K562 (cell line): ENCODE data around the gene CBY3. TPM values are rescaled to one million over a fixed set of nuclear protein-coding genes. Genes with fewer than 3 reads are reported as not detected.

ENCODE experiments used
- ASH1L ChIP-seq: fragments of 450-650 bp; IDR thresholded peaks from 2 replicates; pipeline ENCODE4 v1.6.1; 2018; ENCODE audit warnings: borderline replicate concordance, mild to moderate bottlenecking, low read depth; ENCODE audit not compliant: partially characterized antibody
- EHMT2 ChIP-seq: fragments of 450-650 bp; IDR thresholded peaks from 2 replicates; pipeline ENCODE4 v1.6.1; 2018; ENCODE audit warnings: antibody characterized with exemption
- ELK1 ChIP-seq: sonication (generic); formaldehyde crosslinking; IDR thresholded peaks from 2 replicates; pipeline ENCODE4 v1.8.1; 2022; ENCODE audit warnings: missing genetic modification reagents
- EWSR1 ChIP-seq: fragments of 450-650 bp; IDR thresholded peaks from 2 replicates; pipeline ENCODE4 v1.6.1; 2018; ENCODE audit warnings: borderline replicate concordance, mild to moderate bottlenecking, low read depth, moderate library complexity; ENCODE audit not compliant: partially characterized antibody
- FOXA3 ChIP-seq, 2 experiments: fragments of 450-650 bp in 1 of 2; sonication (generic) in 1 of 2; formaldehyde crosslinking; IDR thresholded peaks in 1 of 2; conservative IDR thresholded peaks in 1 of 2; 2 replicates each; pipeline versions ENCODE4 v1.4.0 to v1.8.0; 2020 to 2022; ENCODE audit warnings: mild to moderate bottlenecking in 2 of 2, missing genetic modification reagents in 1 of 2
- FOXO4 ChIP-seq: fragments of 450-650 bp; formaldehyde crosslinking; IDR thresholded peaks from 2 replicates; pipeline ENCODE4 v1.4.0; 2020; ENCODE audit warnings: mild to moderate bottlenecking, moderate library complexity
- GTF2A2 ChIP-seq: IDR thresholded peaks from 2 replicates; pipeline ENCODE4 v1.6.1; 2016; ENCODE audit warnings: mild to moderate bottlenecking, missing genetic modification characterization, missing compliant biosample characterization
- HDAC3 ChIP-seq: fragments of 450-650 bp; IDR thresholded peaks from 2 replicates; pipeline ENCODE4 v1.6.1; 2018; ENCODE audit warnings: borderline replicate concordance, mild to moderate bottlenecking, moderate library complexity; ENCODE audit not compliant: partially characterized antibody
- NR0B1 ChIP-seq: fragments of 450-650 bp; IDR thresholded peaks from one replicate; pipeline ENCODE4 v1.6.1; 2018; ENCODE audit warnings: mild to moderate bottlenecking, moderate library complexity; ENCODE audit not compliant: partially characterized antibody
- PATZ1 ChIP-seq: fragments of 250-450 bp; sonication (Bioruptor Pico); IDR thresholded peaks from 2 replicates; pipeline ENCODE4 v1.5.0; 2020; ENCODE audit warnings: mild to moderate bottlenecking, borderline replicate concordance
- TRIM28 ChIP-seq: fragments of 450-650 bp; IDR thresholded peaks from 2 replicates; pipeline ENCODE4 v1.6.1; 2017
- ZC3H4 ChIP-seq: sonication (generic); formaldehyde crosslinking; IDR thresholded peaks from 2 replicates; pipeline ENCODE4 v1.9.0; 2021; ENCODE audit warnings: missing genetic modification reagents, borderline replicate concordance
- ZFP30 ChIP-seq: fragments of 250-450 bp; sonication (Bioruptor Pico); IDR thresholded peaks from 2 replicates; pipeline ENCODE4 v1.8.0; 2022; ENCODE audit warnings: moderate library complexity, mild to moderate bottlenecking, inconsistent platforms, borderline replicate concordance
- ZNF232 ChIP-seq: sonication (generic); formaldehyde crosslinking; IDR thresholded peaks from 2 replicates; pipeline ENCODE4 v1.8.0; 2022; ENCODE audit warnings: mild to moderate bottlenecking, missing genetic modification reagents
- ZNF584 ChIP-seq: fragments of 200-800 bp; sonication (Bioruptor generic); IDR thresholded peaks from 2 replicates; pipeline ENCODE4 v1.6.1; 2016; ENCODE audit warnings: low read depth, mild to moderate bottlenecking, missing genetic modification characterization, missing compliant biosample characterization
- ZNF668 ChIP-seq: fragments of 250-450 bp; sonication (Bioruptor Pico); IDR thresholded peaks from 2 replicates; pipeline ENCODE4 v1.8.0; 2022; ENCODE audit warnings: mild to moderate bottlenecking, inconsistent platforms
- polyA plus RNA-seq, 8 experiments: library from polyadenylated mRNA; depleted of rRNA in 4 of 8; stranded (reverse) in 5 of 8; unstranded in 3 of 8; fragments of >200 nt; fragmentation: Nextera tagmentation in 2 of 8; fragmentation: Illumina TruSeq in 1 of 8; extraction: Ambion mirVana in 2 of 8; extraction: Trizol in 1 of 8; gene quantifications; 2 replicates each; pipeline versions ENCODE4 v1.2.1 to v1.2.3, GENCODE V29; 2011 to 2014; ENCODE audit warnings: inconsistent platforms in 1 of 8, missing spikeins in 1 of 8
- total RNA-seq, 7 experiments: library from RNA; depleted of rRNA in 6 of 7; stranded (reverse); fragments of >200 nt in 6 of 7; fragmentation: Illumina TruSeq in 2 of 7; extraction: Trizol in 2 of 7; gene quantifications; 2 replicates each; pipeline versions ENCODE4 v1.2.1 to v1.2.3, GENCODE V29; 2011 to 2021; ENCODE audit warnings: low replicate concordance in 1 of 7

CBY3 gene
- total and polyA plus RNA-seq, 9 of the 15 experiments (the other 6 are each of a cell fraction or from before 2014, with no cell fraction given) = not detected

GRCh38 chr5:179697993-179698934 lies 17.4 kb upstream of the CBY3 start (continued):
- peak; percentile 36 for TF ChIP-seq HDAC3
- TF ChIP-seq EWSR1 = no peak
- TF ChIP-seq ELK1 (CRISPR knock-in tag) = no peak
- no peak for TF ChIP-seq PATZ1
- no peak for TF ChIP-seq ZNF232
- no peak for TF ChIP-seq NR0B1
- peak; percentile 94 for TF ChIP-seq ASH1L
- TF ChIP-seq ZNF668 (CRISPR knock-in tag) = no peak
- no peak for TF ChIP-seq FOXO4 (CRISPR knock-in tag)
- TF ChIP-seq TRIM28 = no peak
- no peak for TF ChIP-seq ZFP30
- TF ChIP-seq ZC3H4 = no peak
- no peak for TF ChIP-seq GTF2A2 (tag)
- TF ChIP-seq ZNF584 (CRISPR knock-in tag) = 0 out of 2 replicates have a peak, but pooled peaks have one; percentile 16
- no peak; a peak in 1 of 4 replicates for TF ChIP-seq FOXA3 (CRISPR knock-in tag; conservative IDR thresholded peaks at IDR 0.05 in 1 of 2, IDR thresholded peaks at IDR 0.05 in 1 of 2)
- no peak for TF ChIP-seq EHMT2
